ENCODE data around the gene STARD8. TPM values are rescaled to one million over a fixed set of nuclear protein-coding genes. Genes with fewer than 3 reads are reported as not detected.

Gene STARD8
- total RNA-seq, 1 experiment from 2014 or later = not detected

DNA sequence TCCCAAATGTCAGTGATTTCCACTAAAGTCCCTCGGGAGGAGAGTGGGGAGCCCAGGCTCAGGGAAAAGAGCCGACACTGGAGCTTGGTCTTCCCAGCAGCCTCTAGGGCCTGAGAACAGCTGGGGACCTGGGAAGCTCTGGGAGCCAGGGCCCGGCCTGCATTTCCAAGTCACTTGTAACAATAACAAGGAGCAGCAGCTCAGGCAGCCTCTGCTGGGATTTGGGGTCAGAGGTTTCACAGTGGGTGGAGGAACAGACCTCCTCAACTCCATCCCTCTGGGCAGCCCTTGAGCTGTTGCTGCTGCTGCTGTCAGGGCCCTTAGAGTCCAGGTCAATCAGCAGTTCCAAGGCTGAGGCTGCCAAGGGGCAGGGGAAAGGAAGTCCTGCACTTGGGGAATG is 11.1 kb downstream of the STARD8 start:
- no TSS peak for BruUV-seq (replicated peaks)
- Histone ChIP-seq H3K9me3 (no peaks in the 10 kb centered on the region), H3K36me3 (ENCODE audit: control insufficient read depth, insufficient read depth, low read length) (no peaks in the 10 kb centered on the region), H3K4me1 (no peaks in the 10 kb centered on the region), H3K27me3 (replicated peaks; ENCODE audit: control insufficient read depth, insufficient read depth, low read length) (no peaks in the 10 kb centered on the region), H3K4me3 (ENCODE audit: low read depth, low read length) (no peak overlapping the region)
- no peaks in the 10 kb centered on the region for H3K36me3 Mint-ChIP-seq (ENCODE audit: insufficient read depth, unreplicated experiment)
- TF ChIP-seq CTCF (IDR thresholded peaks at IDR 0.05; ENCODE audit: insufficient read depth in 1 of 2, low read depth in 1 of 2, low read length in 1 of 2, severe bottlenecking in 1 of 2, unreplicated experiment in 1 of 2) = no peak
- no peak for DNase-seq
- no peak overlapping the region for H3K27ac Mint-ChIP-seq (ENCODE audit: unreplicated experiment)
- H3K9me3 Mint-ChIP-seq (ENCODE audit: unreplicated experiment) = peaks cover 11% of the 10 kb centered on the region
- CTCF ChIA-PET = no interaction called here
- POLR2A ChIA-PET = no interaction called here
- peaks cover 3% of the 10 kb centered on the region for H3K27me3 Mint-ChIP-seq (ENCODE audit: insufficient read depth, unreplicated experiment)
- intact Hi-C loops (cut with micrococcal nuclease; ENCODE audit: unreplicated experiment) = no loop called here
- H3K4me1 Mint-ChIP-seq (ENCODE audit: low read depth, unreplicated experiment) = no peaks in the 10 kb centered on the region
- H3K4me3 Mint-ChIP-seq (ENCODE audit: unreplicated experiment) = no peak overlapping the region

- intact Hi-C loops (cut with micrococcal nuclease; ENCODE audit: unreplicated experiment) = no loop called here
- Histone ChIP-seq H3K4me3 (ENCODE audit: low read depth, low read length) (no peak overlapping the region), H3K9me3 (no peaks in the 10 kb centered on the region), H3K27me3 (replicated peaks; ENCODE audit: control insufficient read depth, insufficient read depth, low read length) (no peaks in the 10 kb centered on the region), H3K36me3 (ENCODE audit: control insufficient read depth, insufficient read depth, low read length) (no peaks in the 10 kb centered on the region), H3K4me1 (no peaks in the 10 kb centered on the region)
- Mint-ChIP-seq H3K27ac (ENCODE audit: unreplicated experiment) (no peak overlapping the region), H3K4me1 (ENCODE audit: low read depth, unreplicated experiment) (no peaks in the 10 kb centered on the region), H3K9me3 (ENCODE audit: unreplicated experiment) (peaks cover 5% of the 10 kb centered on the region), H3K27me3 (ENCODE audit: insufficient read depth, unreplicated experiment) (peaks cover 3% of the 10 kb centered on the region), H3K36me3 (ENCODE audit: insufficient read depth, unreplicated experiment) (no peaks in the 10 kb centered on the region), H3K4me3 (ENCODE audit: unreplicated experiment) (no peak overlapping the region)
- BruUV-seq (replicated peaks) = no TSS peak
- no peak for DNase-seq
- ChIA-PET POLR2A (no interaction called here), CTCF (no interaction called here)
- no peak for TF ChIP-seq CTCF (IDR thresholded peaks at IDR 0.05; ENCODE audit: insufficient read depth in 1 of 2, low read depth in 1 of 2, low read length in 1 of 2, severe bottlenecking in 1 of 2, unreplicated experiment in 1 of 2)
Measured at GRCh38 chrX:68659385-68659784, 11.9 kb downstream of the STARD8 start.

- no peak for TF ChIP-seq CTCF (IDR thresholded peaks at IDR 0.05; ENCODE audit: insufficient read depth in 1 of 2, low read depth in 1 of 2, low read length in 1 of 2, severe bottlenecking in 1 of 2, unreplicated experiment in 1 of 2)
- H3K27ac Mint-ChIP-seq (ENCODE audit: unreplicated experiment) = no peak overlapping the region
- no peaks in the 10 kb centered on the region for H3K36me3 ChIP-seq (ENCODE audit: control insufficient read depth, insufficient read depth, low read length)
- BruUV-seq (replicated peaks) = no TSS peak
- H3K4me1 Mint-ChIP-seq (ENCODE audit: low read depth, unreplicated experiment) = no peaks in the 10 kb centered on the region
- no peak overlapping the region for H3K4me3 ChIP-seq (ENCODE audit: low read depth, low read length)
- H3K27me3 ChIP-seq (replicated peaks; ENCODE audit: control insufficient read depth, insufficient read depth, low read length) = no peaks in the 10 kb centered on the region
- no peak for DNase-seq
- no peaks in the 10 kb centered on the region for H3K36me3 Mint-ChIP-seq (ENCODE audit: insufficient read depth, unreplicated experiment)
- peaks cover 5% of the 10 kb centered on the region for H3K9me3 Mint-ChIP-seq (ENCODE audit: unreplicated experiment)
- intact Hi-C loops (cut with micrococcal nuclease; ENCODE audit: unreplicated experiment) = no loop called here
- ChIA-PET CTCF (no interaction called here), POLR2A (no interaction called here)
- no peaks in the 10 kb centered on the region for H3K9me3 ChIP-seq
- no peak overlapping the region for H3K4me3 Mint-ChIP-seq (ENCODE audit: unreplicated experiment)
- peaks cover 3% of the 10 kb centered on the region for H3K27me3 Mint-ChIP-seq (ENCODE audit: insufficient read depth, unreplicated experiment)
- no peaks in the 10 kb centered on the region for H3K4me1 ChIP-seq
Measured at GRCh38 chrX:68659786-68660185, 12.3 kb downstream of the STARD8 start.

All from Caco-2 (cell line).